Caco-2 (cell line): ENCODE data around the gene TTC32. TPM values are rescaled to one million over a fixed set of nuclear protein-coding genes. Genes with fewer than 3 reads are reported as not detected.

Experiments used
- BruUV-seq: library from RNA; stranded (reverse); fragments of 400-500 nt; replicated peaks from 2 replicates; lab custom pipeline; 2021; lab: Mats Ljungman, UMichigan
- CTCF ChIA-PET: fragments of 300-600 bp; sonication (Branson Sonifier 250); formaldehyde crosslinking; loops from one replicate; lab custom pipeline; 2022; ENCODE audit warnings: antibody characterized with exemption; lab: Charles Lee
- POLR2A ChIA-PET: fragments of 300-600 bp; sonication (Branson Sonifier 250); formaldehyde crosslinking; loops from one replicate; lab custom pipeline; 2022; ENCODE audit warnings: antibody characterized with exemption; lab: Charles Lee
- DNase-seq, 2 experiments: peaks; one replicate each; pipeline versions ENCODE4 v3.0.0 to v3.0.0-alpha.2; 2020 to 2022
- H3K27me3 ChIP-seq: replicated peaks from 2 replicates; pipeline ENCODE4 v1.6.0; 2011; ENCODE audit warnings: low read length; ENCODE audit not compliant: control insufficient read depth, insufficient read depth
- H3K36me3 ChIP-seq: 2 replicates; pipeline ENCODE4 v1.5.1; 2011; ENCODE audit warnings: low read length; ENCODE audit not compliant: control insufficient read depth, insufficient read depth
- H3K4me1 ChIP-seq: fragments of 250-450 bp; sonication (Bioruptor Pico); 2 replicates; pipeline ENCODE4 v1.5.1; 2020; ENCODE audit warnings: mild to moderate bottlenecking
- H3K4me3 ChIP-seq: 2 replicates; pipeline ENCODE4 v1.5.1; 2011; ENCODE audit warnings: low read depth, mild to moderate bottlenecking, control low read depth, low read length
- H3K9me3 ChIP-seq: fragments of 250-450 bp; sonication (Bioruptor Pico); 2 replicates; pipeline ENCODE4 v1.5.1; 2020; ENCODE audit warnings: mild to moderate bottlenecking, moderate library complexity
- H3K27ac Mint-ChIP-seq: one replicate; pipeline ENCODE4 v1.8.0; 2022; ENCODE audit warnings: mixed read lengths; ENCODE audit not compliant: unreplicated experiment
- H3K27me3 Mint-ChIP-seq: one replicate; pipeline ENCODE4 v1.8.0; 2022; ENCODE audit warnings: mixed read lengths; ENCODE audit not compliant: insufficient read depth, unreplicated experiment
- H3K36me3 Mint-ChIP-seq: one replicate; pipeline ENCODE4 v1.8.0; 2022; ENCODE audit warnings: mild to moderate bottlenecking, mixed read lengths; ENCODE audit not compliant: insufficient read depth, unreplicated experiment
- H3K4me1 Mint-ChIP-seq: one replicate; pipeline ENCODE4 v1.8.0; 2022; ENCODE audit warnings: low read depth, mixed read lengths; ENCODE audit not compliant: unreplicated experiment
- H3K4me3 Mint-ChIP-seq: one replicate; pipeline ENCODE4 v1.8.0; 2022; ENCODE audit warnings: mild to moderate bottlenecking, moderate library complexity, mixed read lengths; ENCODE audit not compliant: unreplicated experiment
- H3K9me3 Mint-ChIP-seq: one replicate; pipeline ENCODE4 v1.8.0; 2022; ENCODE audit warnings: mixed read lengths; ENCODE audit not compliant: unreplicated experiment
- CTCF ChIP-seq, 2 experiments: fragments of 200-600 bp in 1 of 2; IDR thresholded peaks; 1 replicate in 1 of 2; 2 replicates in 1 of 2; pipeline versions ENCODE4 v1.5.1 to v1.8.0; 2011 to 2022; ENCODE audit warnings: antibody characterized with exemption in 1 of 2, control low read depth in 1 of 2, inconsistent platforms in 1 of 2, low read depth in 1 of 2, low read length in 1 of 2, mild to moderate bottlenecking in 1 of 2, moderate library complexity in 1 of 2; ENCODE audit not compliant: insufficient read depth in 1 of 2, severe bottlenecking in 1 of 2, unreplicated experiment in 1 of 2
- intact Hi-C: fragments of 100-400 bp; cut with micrococcal nuclease; formaldehyde crosslinking; loops from one replicate; pipeline ENCODE4 v1.10.0; 2022; ENCODE audit not compliant: unreplicated experiment
- total RNA-seq: library from RNA; stranded (reverse); gene quantifications from 2 replicates; pipeline ENCODE4 v1.2.3, GENCODE V29; 2022

The TTC32 gene
- total RNA-seq, 1 experiment from 2014 or later, result 16.8 TPM

GRCh38 chr2:19872302-19872701 is 29.5 kb downstream of the TTC32 start:
- no peaks in the 10 kb centered on the region for H3K27me3 Mint-ChIP-seq
- no peak for TF ChIP-seq CTCF (IDR thresholded peaks at IDR 0.05; ENCODE audit: insufficient read depth in 1 of 2, low read depth in 1 of 2, low read length in 1 of 2, severe bottlenecking in 1 of 2, unreplicated experiment in 1 of 2)
- no peaks in the 10 kb centered on the region for H3K9me3 Mint-ChIP-seq
- H3K27me3 ChIP-seq, result no peaks in the 10 kb centered on the region; the same call in 1 of the 2 replicates
- H3K36me3 Mint-ChIP-seq, result no peaks in the 10 kb centered on the region
- no peaks in the 10 kb centered on the region for H3K4me1 ChIP-seq
- H3K9me3 ChIP-seq, result no peaks in the 10 kb centered on the region
- BruUV-seq, result no TSS peak
- ChIA-PET CTCF (no interaction called here), POLR2A (no interaction called here)
- H3K4me3 ChIP-seq, result no peak overlapping the region
- H3K36me3 ChIP-seq, result no peaks in the 10 kb centered on the region
- H3K4me1 Mint-ChIP-seq, result no peaks in the 10 kb centered on the region
- intact Hi-C loops, result no loop called here
- H3K27ac Mint-ChIP-seq, result no peak overlapping the region
- no peak overlapping the region for H3K4me3 Mint-ChIP-seq
- no peak for DNase-seq

DNA sequence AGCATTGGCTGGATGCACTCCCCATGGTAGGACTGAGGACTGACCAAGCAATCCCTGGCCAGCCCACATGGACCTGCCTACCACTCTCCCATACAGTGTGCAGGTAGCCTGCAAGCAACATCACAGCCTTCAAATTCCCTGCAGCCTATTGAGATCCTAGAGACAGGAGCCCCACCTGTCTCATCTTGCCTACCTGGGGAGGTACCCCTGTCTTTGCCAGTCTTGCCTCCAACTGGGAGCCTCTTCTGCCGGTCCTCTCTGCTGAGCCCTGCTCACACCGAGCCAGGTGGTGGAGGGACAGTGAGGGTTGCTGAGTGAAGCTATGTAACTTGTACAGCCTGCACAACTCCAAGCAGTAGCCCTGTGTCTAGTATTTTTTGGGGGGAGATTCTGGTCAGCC is 29.9 kb downstream of the TTC32 start:
- CTCF ChIA-PET, result no interaction called here
- no TSS peak for BruUV-seq
- no peak overlapping the region for H3K27ac Mint-ChIP-seq

GRCh38 chr2:19870792-19871191 is 31.0 kb downstream of the TTC32 start:
- H3K27ac Mint-ChIP-seq, result no peak overlapping the region
- Histone ChIP-seq H3K27me3 (no peaks in the 10 kb centered on the region), H3K9me3 (no peaks in the 10 kb centered on the region), H3K4me3 (no peak overlapping the region), H3K4me1 (no peaks in the 10 kb centered on the region), H3K36me3 (no peaks in the 10 kb centered on the region)
- H3K4me3 Mint-ChIP-seq, result no peak overlapping the region
- POLR2A ChIA-PET, result no interaction called here
- TF ChIP-seq CTCF (IDR thresholded peaks at IDR 0.05; ENCODE audit: insufficient read depth in 1 of 2, low read depth in 1 of 2, low read length in 1 of 2, severe bottlenecking in 1 of 2, unreplicated experiment in 1 of 2), result no peak
- no peaks in the 10 kb centered on the region for H3K27me3 Mint-ChIP-seq
- H3K36me3 Mint-ChIP-seq, result no peaks in the 10 kb centered on the region
- no TSS peak for BruUV-seq
- intact Hi-C loops, result no loop called here
- CTCF ChIA-PET, result no interaction called here
- no peak for DNase-seq
- no peaks in the 10 kb centered on the region for H3K9me3 Mint-ChIP-seq
- H3K4me1 Mint-ChIP-seq, result no peaks in the 10 kb centered on the region

More for the DNA sequence above, 29.9 kb downstream of the TTC32 start:
- H3K4me3 Mint-ChIP-seq, result no peak overlapping the region
- no peaks in the 10 kb centered on the region for H3K36me3 ChIP-seq
- no peak for TF ChIP-seq CTCF (IDR thresholded peaks at IDR 0.05; ENCODE audit: insufficient read depth in 1 of 2, low read depth in 1 of 2, low read length in 1 of 2, severe bottlenecking in 1 of 2, unreplicated experiment in 1 of 2)
- no peaks in the 10 kb centered on the region for H3K9me3 ChIP-seq
- DNase-seq, result no peak
- no peaks in the 10 kb centered on the region for H3K4me1 Mint-ChIP-seq
- H3K27me3 Mint-ChIP-seq, result no peaks in the 10 kb centered on the region
- no peaks in the 10 kb centered on the region; the same call in 1 of the 2 replicates for H3K27me3 ChIP-seq
- no peaks in the 10 kb centered on the region for H3K36me3 Mint-ChIP-seq
- H3K4me3 ChIP-seq, result no peak overlapping the region
- intact Hi-C loops, result no loop called here
- POLR2A ChIA-PET, result no interaction called here
- no peaks in the 10 kb centered on the region for H3K9me3 Mint-ChIP-seq
- no peaks in the 10 kb centered on the region for H3K4me1 ChIP-seq
